ENCODE results near the gene PCCA.

GRCh38 chr13:100537951-100538462, 449.1 kb downstream of the PCCA start:
- no peak for TF ChIP-seq ZBTB33 (IDR thresholded peaks at IDR 0.05; ENCODE audit: borderline replicate concordance, low read depth)
- no peak for TF ChIP-seq POLR2AphosphoS5 (IDR thresholded peaks at IDR 0.05; ENCODE audit: low read depth, low read length)
- no peak for TF ChIP-seq CTCF (IDR thresholded peaks at IDR 0.05)
- no peak for TF ChIP-seq USF2 (IDR thresholded peaks at IDR 0.05; ENCODE audit: borderline replicate concordance, low read depth, low read length)
- no peak for TF ChIP-seq REST (IDR thresholded peaks at IDR 0.05; ENCODE audit: low read depth, low read length)
- TF ChIP-seq USF1 (IDR thresholded peaks at IDR 0.05; ENCODE audit: borderline replicate concordance, low read depth) = no peak
- no peak for TF ChIP-seq EP300 (IDR thresholded peaks at IDR 0.05; ENCODE audit: borderline replicate concordance in 1 of 2, low read depth in 1 of 2, low read length in 1 of 2)
- TF ChIP-seq RCOR1 (IDR thresholded peaks at IDR 0.05; ENCODE audit: low read length) = no peak
